ENCODE measurements around the gene SMYD3. TPM values are rescaled to one million over a fixed set of nuclear protein-coding genes. Genes with fewer than 3 reads are reported as not detected.

SMYD3 gene
- total RNA-seq, 1 donor from 2014 or later: 27.2 TPM

DNA sequence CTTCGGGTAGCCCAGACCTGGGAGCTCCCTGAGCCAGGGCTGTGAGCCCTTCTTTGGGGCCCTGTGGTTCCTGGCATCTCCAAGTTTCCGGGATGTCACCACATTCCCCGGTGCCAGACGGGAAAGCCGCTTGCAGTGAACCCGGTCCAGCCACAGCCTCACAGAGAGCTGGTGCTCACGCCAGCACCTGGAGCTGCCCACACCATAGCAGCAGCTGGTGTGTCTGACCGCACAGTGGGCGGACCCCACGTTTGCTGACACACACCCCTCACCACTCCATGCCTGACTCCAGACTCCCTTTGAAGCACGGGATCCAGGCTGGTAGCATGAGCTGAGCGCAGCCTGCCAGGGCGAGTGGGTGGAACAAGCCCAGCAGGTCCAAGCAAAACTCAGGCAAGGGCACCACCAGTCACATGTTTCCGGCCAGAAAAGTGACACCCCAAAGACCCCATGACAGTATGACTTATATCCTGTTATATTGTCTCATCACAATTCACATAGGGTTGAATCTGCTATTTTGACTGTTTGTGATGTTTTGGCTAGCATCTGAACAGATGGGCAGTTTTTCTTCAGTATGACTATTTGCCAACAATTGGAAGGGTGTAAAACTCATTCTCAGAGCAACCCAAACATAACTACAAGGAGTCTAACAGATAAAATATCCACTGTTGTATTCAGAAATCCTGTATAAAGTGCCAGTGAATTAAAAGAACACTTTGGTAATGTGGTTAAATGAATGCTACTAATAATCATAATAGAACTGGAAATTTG lies 285.4 kb downstream of the SMYD3 start:
- ATAC-seq (peak; percentile 39), DNase-seq (no peak)
- intact Hi-C loops (cut with DNase I): no loop called here
- Histone ChIP-seq H3K9me3 (no peaks in the 10 kb centered on the region), H3K27me3 (no peaks in the 10 kb centered on the region), H3K27ac (no peak overlapping the region), H3K4me3 (no peak overlapping the region), H3K36me3 (no peaks in the 10 kb centered on the region), H3K4me1 (no peaks in the 10 kb centered on the region)
- TF ChIP-seq CTCF (IDR thresholded peaks at IDR 0.05): no peak

GRCh38 chr1:246220495-246221065 lies 286.5 kb downstream of the SMYD3 start:
- intact Hi-C loops (cut with DNase I): no loop called here
- H3K36me3 ChIP-seq: no peaks in the 10 kb centered on the region
- DNase-seq (no peak), ATAC-seq (peak; percentile 20)
- H3K9me3 ChIP-seq: no peaks in the 10 kb centered on the region
- H3K27ac ChIP-seq: no peak overlapping the region
- H3K27me3 ChIP-seq: no peaks in the 10 kb centered on the region
- TF ChIP-seq CTCF (IDR thresholded peaks at IDR 0.05): no peak
- H3K4me3 ChIP-seq: no peak overlapping the region
- no peaks in the 10 kb centered on the region for H3K4me1 ChIP-seq

DNA sequence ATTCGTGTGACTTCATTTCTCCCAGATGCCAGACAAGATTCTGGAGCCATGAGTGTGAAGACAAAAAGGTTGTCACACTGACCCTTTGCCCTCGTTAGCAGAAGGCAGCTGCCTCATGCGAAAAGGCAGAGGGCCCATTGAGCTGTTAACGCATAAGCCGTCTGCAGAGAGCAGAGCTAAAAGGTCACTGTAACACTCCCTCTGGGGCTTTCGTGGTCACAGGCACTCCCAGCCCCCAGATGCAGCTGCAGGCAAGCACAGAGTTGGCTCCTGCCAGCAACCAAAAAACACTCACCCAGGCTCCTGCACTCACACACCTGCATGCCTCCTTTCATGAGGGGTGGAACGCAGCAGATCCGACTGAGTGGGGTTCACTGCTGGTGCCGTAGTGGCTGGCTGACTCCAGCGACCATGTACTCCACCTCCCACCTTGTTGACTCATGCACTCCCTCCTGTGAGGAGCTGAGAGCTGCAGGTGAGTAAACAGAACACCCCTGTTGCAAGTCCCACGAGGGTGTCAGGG lies 287.5 kb downstream of the SMYD3 start:
- Histone ChIP-seq H3K9me3 (no peaks in the 10 kb centered on the region), H3K36me3 (no peaks in the 10 kb centered on the region), H3K27ac (no peak overlapping the region), H3K27me3 (no peaks in the 10 kb centered on the region), H3K4me1 (no peaks in the 10 kb centered on the region), H3K4me3 (no peak overlapping the region)
- no peak for ATAC-seq
- intact Hi-C loops (cut with DNase I): no loop called here
- TF ChIP-seq CTCF (IDR thresholded peaks at IDR 0.05): no peak
- no peak for DNase-seq

- ATAC-seq (no peak), DNase-seq (no peak)
- intact Hi-C loops (cut with DNase I): no loop called here
- H3K9me3 ChIP-seq: no peaks in the 10 kb centered on the region
- TF ChIP-seq CTCF (IDR thresholded peaks at IDR 0.05): no peak
- H3K36me3 ChIP-seq: no peaks in the 10 kb centered on the region
- no peak overlapping the region for H3K4me3 ChIP-seq
- H3K27ac ChIP-seq: no peak overlapping the region
- H3K4me1 ChIP-seq: no peaks in the 10 kb centered on the region
- H3K27me3 ChIP-seq: no peaks in the 10 kb centered on the region
Observed at GRCh38 chr1:246218686-246219085, 288.4 kb downstream of the SMYD3 start.

GRCh38 chr1:246216906-246217305 lies 290.2 kb downstream of the SMYD3 start:
- Histone ChIP-seq H3K4me1 (no peaks in the 10 kb centered on the region), H3K27me3 (no peaks in the 10 kb centered on the region), H3K36me3 (no peaks in the 10 kb centered on the region), H3K9me3 (no peaks in the 10 kb centered on the region), H3K4me3 (no peak overlapping the region), H3K27ac (no peak overlapping the region)
- TF ChIP-seq CTCF (IDR thresholded peaks at IDR 0.05): no peak
- no peak for DNase-seq
- intact Hi-C loops (cut with DNase I): no loop called here
- no peak for ATAC-seq
